ENCODE measurements around the gene PSMC3.

The PSMC3 gene

GRCh38 chr11:47378010-47378835 lies 48.0 kb downstream of the PSMC3 start, which contains the start of gene SPI1:
Gene SPI1 (minus strand): TSS chr11:47378547. CDS start chr11:47378353, 194 bp downstream.
- no peak for DNase-seq (ENCODE audit: low read depth, low spot score)
- no peak within 1 kb of the TSS for H3K27ac ChIP-seq

- DNase-seq (ENCODE audit: low read depth, low spot score), result no peak
- no peak overlapping the region for H3K27ac ChIP-seq
These were observed 48.6 kb downstream of the PSMC3 start for GRCh38 chr11:47377571-47378009.

- H3K27ac ChIP-seq, result no peak overlapping the region
- no peak for DNase-seq (ENCODE audit: low read depth, low spot score)
These were observed 49.5 kb downstream of the PSMC3 start for GRCh38 chr11:47376525-47377371.

DNA sequence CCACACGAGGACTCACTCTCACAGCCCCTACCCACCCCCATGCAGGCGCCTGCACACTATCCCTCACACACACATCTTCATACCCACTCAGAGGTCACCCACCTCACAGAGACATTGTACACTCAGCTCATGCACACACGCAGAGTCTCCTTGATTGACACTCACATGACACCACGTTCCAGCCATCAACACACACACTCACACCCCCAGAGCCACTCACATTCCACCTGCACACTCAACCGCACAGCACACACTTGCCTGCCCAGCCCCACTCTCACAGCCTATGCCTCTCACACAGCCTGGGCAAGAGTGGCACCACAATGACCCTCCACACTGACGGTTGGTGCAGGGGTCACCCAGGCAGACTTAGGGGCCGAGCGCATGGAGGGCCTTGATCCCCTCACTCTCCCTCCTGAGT lies 50.1 kb downstream of the PSMC3 start:
- no peak for DNase-seq (ENCODE audit: low read depth, low spot score)
- no peak overlapping the region for H3K27ac ChIP-seq

GRCh38 chr11:47375546-47376085 lies 50.6 kb downstream of the PSMC3 start:
- no peak for DNase-seq (ENCODE audit: low read depth, low spot score)
- H3K27ac ChIP-seq, result no peak overlapping the region

DNA sequence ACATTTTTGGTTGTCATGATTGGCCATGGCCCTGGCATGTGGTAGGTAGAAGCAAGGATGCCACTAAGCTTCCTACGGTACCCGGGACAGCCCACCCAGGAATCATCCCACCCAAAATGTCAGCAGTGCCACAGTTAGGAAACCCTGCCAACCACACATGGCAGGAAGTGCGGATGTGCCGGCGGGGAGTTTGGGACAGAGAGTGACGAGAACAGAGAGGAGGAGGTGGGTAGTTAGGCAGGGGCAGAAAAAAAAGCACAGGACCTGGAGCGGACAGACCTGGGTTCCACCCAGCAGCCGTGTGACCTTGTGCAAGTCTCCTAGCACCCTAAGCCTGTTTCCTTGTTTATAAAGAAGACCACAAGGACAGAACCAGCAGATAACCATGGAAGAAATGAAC lies 51.2 kb downstream of the PSMC3 start:
- no peak for DNase-seq (ENCODE audit: low read depth, low spot score)
- H3K27ac ChIP-seq, result no peak overlapping the region

DNA sequence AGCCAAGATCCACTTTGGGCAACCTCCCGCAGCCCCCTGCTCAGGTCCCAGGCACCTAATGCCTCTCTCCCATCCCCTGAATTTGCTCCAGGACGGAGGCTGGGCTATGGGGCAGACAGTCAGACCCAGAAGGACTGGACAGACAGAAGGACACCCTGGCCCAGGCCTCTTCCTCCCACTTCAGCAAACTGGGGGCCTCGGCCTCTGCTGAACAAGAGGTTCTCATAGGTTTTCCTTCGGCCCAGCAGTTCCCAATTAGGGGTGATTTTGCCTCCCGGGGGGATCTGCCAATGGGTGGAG lies 51.6 kb downstream of the PSMC3 start:
- no peak for DNase-seq (ENCODE audit: low read depth, low spot score)
- H3K27ac ChIP-seq, result no peak overlapping the region

GRCh38 chr11:47373876-47374719 lies 52.1 kb downstream of the PSMC3 start:
- DNase-seq (ENCODE audit: low read depth, low spot score), result no peak
- H3K27ac ChIP-seq, result no peak overlapping the region

DNA sequence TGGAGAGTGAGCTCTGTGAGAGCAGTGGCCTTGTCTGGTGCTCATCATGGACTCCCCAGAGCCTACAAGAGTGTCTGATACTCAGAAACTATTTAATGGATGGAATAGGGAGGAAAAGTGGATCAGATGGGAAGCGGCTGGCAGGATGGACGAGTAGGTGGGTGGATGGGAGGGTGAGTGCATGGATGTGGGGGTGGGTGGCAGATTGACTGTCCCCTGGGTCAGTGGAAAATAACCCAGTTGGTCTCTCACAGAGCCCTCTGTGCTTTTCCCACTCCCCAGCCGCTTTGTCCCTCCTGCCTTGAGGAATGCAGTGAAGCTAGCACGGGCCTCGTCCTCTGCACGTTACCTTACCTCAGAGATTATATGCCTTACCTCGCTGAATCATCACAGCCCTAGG lies 53.8 kb downstream of the PSMC3 start:
- H3K27ac ChIP-seq, result no peak overlapping the region
- DNase-seq (ENCODE audit: low read depth, low spot score), result no peak

DNA sequence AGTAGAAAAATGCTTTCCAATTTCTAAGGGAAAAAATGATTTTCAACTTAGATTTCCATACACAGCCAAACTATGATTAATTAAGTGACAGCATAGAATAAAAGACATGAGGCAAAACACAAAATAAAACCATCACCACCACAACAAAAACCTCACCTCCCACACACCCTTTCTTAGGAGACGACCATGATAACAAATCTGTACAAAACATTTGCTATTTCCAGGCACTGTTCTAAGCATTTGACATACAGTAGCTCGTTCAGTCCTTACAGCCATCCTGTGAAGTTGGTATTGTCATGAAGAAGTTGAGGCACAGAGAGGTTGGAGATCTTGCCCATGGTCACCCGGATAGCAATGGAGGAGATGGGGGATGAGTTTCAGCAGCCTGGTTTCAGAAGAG lies 56.6 kb downstream of the PSMC3 start:
- H3K27ac ChIP-seq, result no peak overlapping the region

More for the DNA sequence above, 56.6 kb downstream of the PSMC3 start:
- no peak for DNase-seq (ENCODE audit: low read depth, low spot score)
